SK-N-SH (cell line): ENCODE measurements around the gene KICS2. TPM values are rescaled to one million over a fixed set of nuclear protein-coding genes. Genes with fewer than 3 reads are reported as not detected.

ENCODE experiments used
- CTCF ChIP-seq: fragments of 200-600 bp; sonication (generic); IDR thresholded peaks from 2 replicates; pipeline ENCODE4 v1.6.1; 2017; ENCODE audit warnings: antibody characterized with exemption, mild to moderate bottlenecking, moderate library complexity
- GABPA ChIP-seq: IDR thresholded peaks from 2 replicates; pipeline ENCODE4 v1.4.0; 2012; ENCODE audit warnings: low read depth, mild to moderate bottlenecking
- MEF2A ChIP-seq: IDR thresholded peaks from 2 replicates; pipeline ENCODE4 v1.4.0; 2012; ENCODE audit warnings: low read depth, borderline replicate concordance
- POLR2AphosphoS5 ChIP-seq: IDR thresholded peaks from 2 replicates; pipeline ENCODE4 v1.6.1; 2012; ENCODE audit warnings: low read depth, low read length
- RAD21 ChIP-seq: IDR thresholded peaks from 2 replicates; pipeline ENCODE4 v1.6.1; 2012; ENCODE audit warnings: mild to moderate bottlenecking, low read length
- polyA plus RNA-seq, 3 experiments: library from polyadenylated mRNA; depleted of rRNA; stranded (reverse); fragments of >200 nt; gene quantifications; 2 replicates each; pipeline ENCODE4 v1.2.3, GENCODE V29; 2012
- small RNA-seq, 7 experiments: library from RNA; depleted of rRNA; stranded (forward); fragments of <200 nt; gene quantifications; one replicate each; pipeline ENCODE3, GENCODE V24; 2012

KICS2 gene
- polyA plus RNA-seq, 1 of the 3 experiments (the other 2 are of a cell fraction), result 4.1 TPM

GRCh38 chr12:64173456-64173855, 48.6 kb downstream of the KICS2 start (continued):
- TF ChIP-seq CTCF (no peak), MEF2A (no peak), POLR2AphosphoS5 (no peak), GABPA (no peak), RAD21 (no peak)

Small RNA genes within 50 kb of the gene (small RNA-seq; reads per million reads assigned to genes)
- 0 reads per million in 7 experiments for gene RNU5A-7P
- gene RNU6-1009P, result 0 reads per million in 7 experiments

Other genes with a start within 250 kb of the KICS2 start
- gene C12orf56, start 168.5 kb upstream of the KICS2 start, polyA plus RNA-seq (2012; rRNA removed), result not detected in 2 replicates
- 25.6 and 42.3 TPM in 2 replicates for gene XPOT, start 182.1 kb upstream of the KICS2 start, polyA plus RNA-seq (2012; rRNA removed)
- gene TBK1, start 229.8 kb upstream of the KICS2 start, polyA plus RNA-seq (2012; rRNA removed), result 8.2 and 11.5 TPM in 2 replicates